Neural progenitor cell (in vitro differentiated cells): ENCODE data around the gene CLDN20.

ENCODE experiments used
- CTCF ChIP-seq: fragments of 200-600 bp; sonication (generic); IDR thresholded peaks from 2 replicates; pipeline ENCODE4 v1.5.1; 2017; ENCODE audit warnings: antibody characterized with exemption, mild to moderate bottlenecking
- EZH2 ChIP-seq: fragments of 200-600 bp; sonication (generic); IDR thresholded peaks from 2 replicates; pipeline ENCODE4 v1.6.1; 2017; ENCODE audit warnings: antibody characterized with exemption, mild to moderate bottlenecking, moderate library complexity
- EZH2phosphoT487 ChIP-seq: fragments of 200-600 bp; sonication (generic); IDR thresholded peaks from 2 replicates; pipeline ENCODE4 v1.6.1; 2017; ENCODE audit warnings: antibody characterized with exemption

- no peak for TF ChIP-seq CTCF
- TF ChIP-seq EZH2 = no peak
- no peak for TF ChIP-seq EZH2phosphoT487
Measured at GRCh38 chr6:155311086-155311485, 47.3 kb downstream of the CLDN20 start.
